IMR-90 (cell line): ENCODE results near the gene HOXD12.

ENCODE experiments used
- CTCF ChIP-seq: conservative IDR thresholded peaks from 2 replicates; pipeline ENCODE4 v1.5.1; 2012; ENCODE audit warnings: mild to moderate bottlenecking, low read depth, low read length, improper control_type of control experiment
- POLR2A ChIP-seq: IDR thresholded peaks from 2 replicates; pipeline ENCODE4 v1.6.1; 2012; ENCODE audit warnings: mild to moderate bottlenecking, low read depth, low read length
- RCOR1 ChIP-seq: IDR thresholded peaks from 2 replicates; pipeline ENCODE4 v1.6.1; 2012; ENCODE audit warnings: mild to moderate bottlenecking, low read length, improper control_type of control experiment; ENCODE audit not compliant: insufficient replicate concordance

- TF ChIP-seq CTCF, result no peak
- TF ChIP-seq POLR2A, result no peak
- no peak for TF ChIP-seq RCOR1
These were observed 23.3 kb downstream of the HOXD12 start, which contains the start of gene HOXD9 for GRCh38 chr2:176122683-176123410.
